Epithelial cell of proximal tubule (primary cell): ENCODE data around the gene WDR5. TPM values are rescaled to one million over a fixed set of nuclear protein-coding genes. Genes with fewer than 3 reads are reported as not detected.

Experiments
- DNase-seq: peaks from one replicate; pipeline ENCODE4 v3.0.0-alpha.2; 2011; ENCODE audit warnings: low read depth
- H3K4me3 ChIP-seq: 2 replicates; pipeline ENCODE4 v1.5.1; 2011; ENCODE audit warnings: low read depth, mild to moderate bottlenecking, low read length
- total RNA-seq: library from RNA; depleted of rRNA; stranded (reverse); fragments of >200 nt; gene quantifications from 2 replicates; pipeline ENCODE4 v1.2.3, GENCODE V29; 2015
- TF ChIP-seq, protein P1 (sequence below): conservative IDR thresholded peaks from 2 replicates; pipeline ENCODE4 v1.5.1; 2012; ENCODE audit warnings: low read depth, mild to moderate bottlenecking, low read length

WDR5 gene
- total RNA-seq, 1 donor from 2014 or later, result 29.1 TPM

DNA sequence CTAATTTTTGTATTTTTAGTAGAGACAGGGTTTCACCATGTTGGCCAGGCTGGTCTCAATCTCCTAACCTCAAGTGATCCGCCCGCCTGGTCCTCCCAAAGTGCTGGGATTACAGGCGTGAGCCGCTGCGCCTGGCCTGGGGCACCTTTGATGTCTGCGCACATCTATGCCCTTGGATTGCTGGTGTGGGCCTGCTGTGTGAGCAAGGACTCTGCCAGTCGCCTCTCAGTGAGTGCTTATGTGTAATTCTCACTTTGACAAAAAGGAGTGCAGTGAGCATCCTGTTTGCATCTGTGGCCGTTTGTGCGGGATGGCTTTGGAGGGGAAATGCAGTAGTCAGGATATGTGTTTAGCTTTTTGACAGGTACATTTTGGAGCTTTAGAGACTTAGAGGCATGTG is 9.4 kb downstream of the WDR5 start:
- TF ChIP-seq, protein P1, sequence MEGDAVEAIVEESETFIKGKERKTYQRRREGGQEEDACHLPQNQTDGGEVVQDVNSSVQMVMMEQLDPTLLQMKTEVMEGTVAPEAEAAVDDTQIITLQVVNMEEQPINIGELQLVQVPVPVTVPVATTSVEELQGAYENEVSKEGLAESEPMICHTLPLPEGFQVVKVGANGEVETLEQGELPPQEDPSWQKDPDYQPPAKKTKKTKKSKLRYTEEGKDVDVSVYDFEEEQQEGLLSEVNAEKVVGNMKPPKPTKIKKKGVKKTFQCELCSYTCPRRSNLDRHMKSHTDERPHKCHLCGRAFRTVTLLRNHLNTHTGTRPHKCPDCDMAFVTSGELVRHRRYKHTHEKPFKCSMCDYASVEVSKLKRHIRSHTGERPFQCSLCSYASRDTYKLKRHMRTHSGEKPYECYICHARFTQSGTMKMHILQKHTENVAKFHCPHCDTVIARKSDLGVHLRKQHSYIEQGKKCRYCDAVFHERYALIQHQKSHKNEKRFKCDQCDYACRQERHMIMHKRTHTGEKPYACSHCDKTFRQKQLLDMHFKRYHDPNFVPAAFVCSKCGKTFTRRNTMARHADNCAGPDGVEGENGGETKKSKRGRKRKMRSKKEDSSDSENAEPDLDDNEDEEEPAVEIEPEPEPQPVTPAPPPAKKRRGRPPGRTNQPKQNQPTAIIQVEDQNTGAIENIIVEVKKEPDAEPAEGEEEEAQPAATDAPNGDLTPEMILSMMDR, result no peak
- H3K4me3 ChIP-seq, result no peak overlapping the region
- DNase-seq, result no peak

DNA sequence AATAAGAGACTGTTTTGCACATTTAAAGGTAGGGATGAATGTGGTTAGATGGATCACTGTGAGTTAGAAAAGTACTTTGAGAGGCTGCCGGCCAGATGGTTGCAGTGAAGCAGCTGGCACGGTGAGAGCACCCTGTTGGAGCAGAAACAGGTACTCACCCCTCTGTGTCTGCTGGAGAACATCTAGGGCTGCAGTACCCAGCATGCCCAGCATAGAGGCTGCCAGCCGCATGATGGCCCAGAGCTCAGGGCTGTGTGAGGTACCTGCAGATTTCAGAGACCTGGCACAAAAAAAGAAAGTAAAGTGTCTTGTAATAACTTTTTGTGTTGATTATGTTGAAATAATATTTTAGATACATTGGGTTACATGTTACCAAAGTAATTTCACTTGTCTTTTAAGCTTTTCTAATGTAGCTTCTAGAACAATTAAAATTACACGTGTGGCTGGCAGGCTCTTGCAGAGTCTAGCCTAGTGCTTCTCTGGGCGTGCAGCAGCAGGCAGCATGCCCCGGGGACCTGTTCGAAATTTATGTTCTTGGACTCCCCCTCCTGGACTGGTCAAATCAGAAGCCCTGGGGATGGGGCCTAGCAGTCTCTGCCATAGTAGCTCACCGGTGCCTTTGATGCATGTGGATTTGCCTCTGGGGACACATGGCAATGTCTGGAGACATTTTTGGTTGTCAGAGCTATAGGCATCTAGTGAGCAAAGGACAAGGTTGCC is 11.1 kb downstream of the WDR5 start:
- DNase-seq, result no peak
- no peak overlapping the region for H3K4me3 ChIP-seq
- TF ChIP-seq, protein P1, result no peak

DNA sequence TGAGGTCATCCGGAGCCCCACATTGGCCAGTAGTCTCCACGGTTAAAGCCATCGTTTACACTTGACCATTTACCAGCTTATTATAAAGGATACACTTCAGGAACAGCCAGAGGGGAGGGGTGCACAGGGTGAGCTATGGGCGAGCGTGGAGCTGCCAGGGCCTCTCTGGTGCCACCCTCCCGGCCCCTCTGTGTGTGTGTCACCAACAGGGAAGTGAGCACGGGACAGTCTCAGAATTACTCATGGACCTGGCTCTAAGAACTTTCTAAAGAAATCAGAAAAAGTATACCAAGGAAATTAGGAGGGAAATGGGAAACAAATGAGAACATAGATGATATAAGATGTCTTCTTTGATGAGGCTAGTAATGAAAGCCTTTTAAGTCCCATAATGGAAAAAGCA is 13.5 kb downstream of the WDR5 start:
- DNase-seq, result no peak
- no peak overlapping the region for H3K4me3 ChIP-seq
- TF ChIP-seq, protein P1, result no peak

DNA sequence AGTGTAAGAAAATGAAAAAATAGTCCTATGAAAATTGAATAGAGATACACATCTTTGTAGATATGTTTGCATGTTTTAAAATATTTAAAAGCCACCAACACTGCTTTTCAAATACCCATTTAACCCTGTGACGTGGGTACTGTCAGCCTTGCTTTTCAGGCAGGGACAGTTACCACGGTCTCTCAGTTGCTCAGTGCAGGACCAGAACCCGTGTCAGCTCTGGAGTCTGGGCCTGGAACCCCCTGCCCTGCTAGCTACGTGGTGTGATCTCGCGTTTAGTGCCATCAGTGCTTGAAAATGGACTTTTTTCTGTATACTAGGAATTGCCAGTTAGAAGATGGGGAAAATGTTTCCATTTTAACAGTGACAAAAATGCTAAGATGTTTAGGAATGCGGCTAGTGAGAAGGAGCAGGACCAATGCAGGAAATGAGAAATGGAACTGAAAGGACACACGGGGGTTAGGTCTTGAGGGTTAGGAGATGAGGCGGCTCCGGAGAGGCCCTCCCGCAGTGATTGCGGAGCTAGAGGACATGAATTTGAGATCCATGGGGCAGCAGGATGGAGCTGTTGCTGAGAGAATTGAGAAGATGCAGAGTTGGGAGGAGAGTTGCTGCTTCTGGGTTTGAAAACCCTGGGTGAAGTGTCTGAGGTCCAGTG is 14.8 kb downstream of the WDR5 start:
- TF ChIP-seq, protein P1, result no peak
- DNase-seq, result no peak

DNA sequence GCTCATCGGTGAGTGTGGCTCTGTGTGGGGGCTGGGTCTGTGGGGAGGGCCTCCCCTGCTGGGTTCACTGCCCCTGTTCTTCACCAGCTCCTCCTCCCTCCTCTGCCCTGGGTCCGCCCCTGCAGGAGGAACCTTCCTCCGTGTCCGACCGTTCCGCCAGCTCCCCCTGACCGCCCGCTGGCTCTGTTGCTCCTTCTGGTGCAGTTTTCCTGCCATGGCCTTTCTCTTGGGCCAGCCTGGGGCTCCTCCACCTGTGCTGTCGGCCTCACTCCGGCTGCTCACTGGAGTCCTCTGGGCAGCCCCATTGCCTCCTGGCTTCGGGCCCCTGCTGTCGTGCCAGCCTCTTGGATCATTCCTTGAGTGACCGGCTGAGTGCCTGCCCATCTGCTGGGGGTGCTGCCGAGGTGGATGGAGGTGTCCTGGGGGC is 16.2 kb downstream of the WDR5 start:
- no peak for DNase-seq
- TF ChIP-seq, protein P1, result no peak
- H3K4me3 ChIP-seq, result no peak overlapping the region

More for the DNA sequence above, 14.8 kb downstream of the WDR5 start:
- H3K4me3 ChIP-seq, result no peak overlapping the region

DNA sequence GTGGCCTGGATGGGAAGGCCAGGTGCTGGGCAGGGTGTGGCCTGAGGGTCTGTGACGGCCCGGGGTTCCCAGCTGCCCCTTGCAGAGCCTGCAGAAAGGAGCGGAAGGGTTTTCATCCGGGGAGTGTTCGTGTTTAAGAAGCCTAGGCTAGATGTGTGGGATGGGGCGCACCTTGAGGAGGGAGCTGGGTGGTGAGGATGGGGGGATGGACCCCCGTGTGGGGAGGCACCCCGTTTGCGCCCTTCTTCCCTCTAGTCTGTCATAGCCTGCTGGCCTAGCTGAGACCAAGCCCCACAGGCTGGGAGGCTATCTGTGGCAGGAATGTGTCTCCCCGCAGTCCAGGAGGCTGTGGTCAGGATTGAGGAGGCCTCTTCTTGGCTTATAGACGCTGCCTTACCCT is 16.6 kb downstream of the WDR5 start:
- H3K4me3 ChIP-seq, result no peak overlapping the region
- TF ChIP-seq, protein P1, result no peak
- DNase-seq, result no peak

DNA sequence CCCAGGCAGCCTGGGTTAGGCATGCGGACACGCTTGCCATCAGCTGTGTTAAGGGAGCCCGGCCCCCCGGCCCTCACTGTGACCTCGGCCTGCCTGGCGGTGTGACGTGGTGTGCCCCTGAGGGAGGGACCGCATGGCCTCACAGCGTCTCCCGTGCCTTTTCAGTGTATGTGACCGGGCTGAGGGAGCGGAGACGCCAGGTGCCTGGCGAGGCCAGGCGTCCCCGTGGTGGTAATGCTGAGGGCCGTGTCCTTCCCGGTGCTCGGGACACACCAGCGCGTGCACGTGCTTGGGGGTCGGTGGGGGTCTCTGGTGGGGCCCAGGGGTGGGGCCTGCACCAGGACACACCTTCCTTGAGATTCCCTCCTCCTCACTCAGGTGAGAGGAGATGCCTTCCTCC is 17.6 kb downstream of the WDR5 start:
- TF ChIP-seq, protein P1, result no peak
- no peak overlapping the region for H3K4me3 ChIP-seq
- no peak for DNase-seq
